Activated naive CD8-positive, alpha-beta T cell (primary cell): ENCODE measurements around the gene BPNT1.
"Not testable (repeated sequence)": the region's sequence is repeated elsewhere in the genome, so short reads cannot be mapped to it uniquely, and the experiment has no call there.

Experiments used
- H3K27ac Mint-ChIP-seq: one replicate; pipeline ENCODE4 v1.8.0; 2021; ENCODE audit warnings: mixed read lengths
- H3K27me3 Mint-ChIP-seq: one replicate; pipeline ENCODE4 v1.8.0; 2021; ENCODE audit warnings: mixed read lengths
- H3K36me3 Mint-ChIP-seq: one replicate; pipeline ENCODE4 v1.8.0; 2021; ENCODE audit warnings: mixed read lengths
- H3K4me1 Mint-ChIP-seq: one replicate; pipeline ENCODE4 v1.8.0; 2021; ENCODE audit warnings: low read depth, mixed read lengths
- H3K4me3 Mint-ChIP-seq: one replicate; pipeline ENCODE4 v1.8.0; 2021; ENCODE audit warnings: mild to moderate bottlenecking, mixed read lengths
- H3K9me3 Mint-ChIP-seq: one replicate; pipeline ENCODE4 v1.8.0; 2021; ENCODE audit warnings: low read depth, mixed read lengths

Gene BPNT1

DNA sequence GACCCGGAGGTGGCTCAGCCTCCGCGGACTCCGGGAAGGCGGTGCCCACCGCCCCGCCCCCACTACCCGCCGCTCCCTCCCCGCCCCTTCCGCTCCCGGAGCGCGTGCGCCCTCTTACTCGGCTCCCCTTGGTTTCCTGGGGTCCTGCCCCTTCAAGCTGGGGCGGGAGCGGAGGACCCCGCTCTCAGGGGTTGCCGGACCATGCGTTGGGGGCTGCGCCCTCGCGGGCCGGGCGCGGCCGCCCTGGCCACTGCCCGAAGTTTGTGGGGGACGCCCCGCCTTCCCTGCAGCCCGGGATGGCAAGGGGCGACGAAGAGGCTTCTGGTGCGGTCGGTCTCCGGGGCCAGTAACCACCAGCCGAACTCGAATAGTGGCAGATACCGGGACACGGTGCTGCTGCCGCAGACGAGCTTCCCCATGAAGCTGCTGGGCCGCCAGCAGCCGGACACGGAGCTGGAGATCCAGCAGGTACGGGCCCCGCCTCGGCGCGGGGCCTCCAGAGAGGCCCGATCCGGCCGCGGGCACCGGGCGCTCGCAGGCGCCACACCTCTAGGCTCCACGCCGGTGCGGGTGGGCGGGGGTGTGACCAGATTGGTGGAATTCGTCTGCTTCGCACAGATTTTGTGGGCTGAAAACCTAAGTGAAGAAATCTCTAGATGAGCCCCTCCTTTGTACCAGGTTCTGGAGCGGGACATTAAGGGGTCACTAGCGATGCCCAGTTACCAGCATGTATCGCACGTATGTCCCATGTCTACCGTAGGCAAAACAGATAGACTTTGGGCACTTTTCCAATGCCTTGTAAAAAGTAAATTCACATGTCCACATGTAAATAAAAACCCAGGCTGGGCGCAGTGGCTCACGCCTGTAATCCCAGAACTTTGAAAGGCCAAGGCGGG is 4.7 kb upstream of the BPNT1 start, which contains the start of gene IARS2:
IARS2 (plus strand) TSS at position 117 of the 896 bp plus-strand sequence; CDS start at position 202, 85 bp downstream.
- Mint-ChIP-seq H3K36me3 (peaks cover 4% of the 10 kb centered on the region), H3K27me3 (no peaks in the 10 kb centered on the region), H3K4me1 (peaks cover 34% of the 10 kb centered on the region), H3K9me3 (no peaks in the 10 kb centered on the region), H3K4me3 (peak within 1 kb of the TSS; percentile 84), H3K27ac (peak within 1 kb of the TSS; percentile 16)

DNA sequence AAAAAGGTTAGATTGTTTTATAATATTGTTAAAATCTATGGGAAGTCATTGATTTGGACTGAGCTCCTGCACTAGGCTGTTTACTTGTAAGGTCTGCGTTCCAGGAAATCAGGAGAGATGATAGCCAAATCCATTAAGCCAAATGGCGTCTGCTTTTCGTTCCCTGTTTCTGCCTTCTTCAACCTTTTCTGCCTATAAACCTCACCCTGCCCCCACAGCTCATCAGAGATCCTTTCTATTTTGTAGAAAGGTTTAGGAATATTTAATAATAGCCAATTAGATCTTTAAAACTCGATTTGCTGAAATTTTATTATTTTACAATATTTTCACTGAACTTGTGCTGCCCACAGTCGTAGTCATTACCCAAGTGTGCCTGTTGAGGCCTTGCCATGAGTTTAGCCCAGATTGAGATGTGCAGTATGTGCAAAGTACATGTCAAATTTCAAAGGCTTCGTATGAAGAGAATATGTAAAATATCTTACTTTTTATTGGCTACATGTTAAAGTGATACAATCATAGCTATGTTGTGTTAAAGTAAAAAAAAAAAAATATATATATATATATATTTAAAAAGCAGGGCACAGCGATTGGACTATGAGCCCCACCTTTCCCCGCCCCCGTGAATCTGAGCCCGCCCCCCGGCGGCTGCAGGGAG is 3.9 kb upstream of the BPNT1 start:
- Mint-ChIP-seq H3K4me3 (no peak overlapping the region), H3K9me3 (no peaks in the 10 kb centered on the region), H3K36me3 (peaks cover 4% of the 10 kb centered on the region), H3K4me1 (peaks cover 34% of the 10 kb centered on the region), H3K27me3 (no peaks in the 10 kb centered on the region), H3K27ac (no peak overlapping the region)

DNA sequence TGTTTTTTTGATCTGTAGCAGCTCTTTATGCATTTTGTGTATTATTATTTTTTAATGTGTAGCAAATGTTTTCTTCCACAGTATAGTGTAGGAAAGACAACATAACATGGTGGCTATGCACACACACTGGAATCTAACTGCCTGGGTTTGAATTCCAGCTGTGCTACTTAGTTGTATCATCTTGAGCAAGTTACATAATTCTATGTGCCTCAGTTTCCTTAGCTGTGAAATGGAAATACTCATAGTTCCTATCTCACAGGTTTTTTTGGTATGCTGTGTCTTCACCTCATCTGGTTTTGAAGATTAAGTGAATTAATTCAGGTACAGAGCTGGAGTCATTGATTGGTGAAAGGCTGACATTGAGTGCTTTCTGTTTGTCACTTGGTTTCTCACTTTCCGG is 3.1 kb upstream of the BPNT1 start:
- H3K9me3 Mint-ChIP-seq = no peaks in the 10 kb centered on the region
- H3K4me3 Mint-ChIP-seq = peak overlapping the region; percentile 9
- H3K27me3 Mint-ChIP-seq = no peaks in the 10 kb centered on the region
- peaks cover 28% of the 10 kb centered on the region for H3K4me1 Mint-ChIP-seq
- H3K27ac Mint-ChIP-seq = no peak overlapping the region
- no peaks in the 10 kb centered on the region for H3K36me3 Mint-ChIP-seq

DNA sequence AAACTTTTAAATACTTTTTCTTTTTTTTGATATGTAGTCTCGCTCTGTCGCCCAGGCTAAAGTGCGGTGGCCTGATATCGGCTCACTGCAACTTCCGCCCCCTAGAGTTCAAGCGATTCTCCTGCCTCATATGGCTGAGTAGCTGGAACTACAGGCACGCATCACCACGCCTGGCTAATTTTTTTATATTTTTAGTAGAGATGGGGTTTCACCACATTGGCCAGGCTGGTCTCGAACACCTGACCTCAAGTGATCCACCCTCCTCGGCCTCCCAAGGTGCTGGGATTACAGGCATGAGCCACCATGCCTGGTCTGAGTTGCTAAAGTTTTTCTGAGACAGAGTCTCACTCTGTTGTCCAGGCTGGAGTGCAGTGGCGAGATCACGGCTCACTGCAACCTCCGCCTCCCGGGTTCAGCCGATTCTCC is 3.3 kb downstream of the BPNT1 start:
- not testable (repeated sequence) for H3K36me3 Mint-ChIP-seq, H3K27ac Mint-ChIP-seq, H3K4me3 Mint-ChIP-seq, H3K9me3 Mint-ChIP-seq, H3K27me3 Mint-ChIP-seq, H3K4me1 Mint-ChIP-seq

DNA sequence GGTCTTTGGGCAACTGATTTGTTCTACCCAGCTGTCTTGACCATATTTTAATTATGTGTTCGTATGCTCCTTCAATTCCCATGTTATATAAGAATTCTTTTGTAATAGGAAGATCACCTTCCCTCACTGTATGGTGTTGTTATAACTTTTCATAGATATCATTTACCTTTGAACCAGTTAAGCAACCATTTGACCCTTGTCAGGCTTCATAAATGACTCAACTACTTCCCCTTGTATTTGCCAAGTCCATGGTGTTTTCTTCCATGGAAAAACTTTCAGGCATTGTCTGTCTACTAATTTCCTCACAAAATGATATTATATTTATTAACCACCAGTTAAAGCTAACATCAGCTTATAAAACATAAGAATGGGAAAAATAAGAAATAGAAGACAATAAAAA is 5.1 kb downstream of the BPNT1 start:
- H3K9me3 Mint-ChIP-seq = no peaks in the 10 kb centered on the region
- no peaks in the 10 kb centered on the region for H3K27me3 Mint-ChIP-seq
- H3K4me1 Mint-ChIP-seq = peaks cover 2% of the 10 kb centered on the region
- H3K36me3 Mint-ChIP-seq = peaks cover 11% of the 10 kb centered on the region
- no peak overlapping the region for H3K4me3 Mint-ChIP-seq
- no peak overlapping the region for H3K27ac Mint-ChIP-seq

DNA sequence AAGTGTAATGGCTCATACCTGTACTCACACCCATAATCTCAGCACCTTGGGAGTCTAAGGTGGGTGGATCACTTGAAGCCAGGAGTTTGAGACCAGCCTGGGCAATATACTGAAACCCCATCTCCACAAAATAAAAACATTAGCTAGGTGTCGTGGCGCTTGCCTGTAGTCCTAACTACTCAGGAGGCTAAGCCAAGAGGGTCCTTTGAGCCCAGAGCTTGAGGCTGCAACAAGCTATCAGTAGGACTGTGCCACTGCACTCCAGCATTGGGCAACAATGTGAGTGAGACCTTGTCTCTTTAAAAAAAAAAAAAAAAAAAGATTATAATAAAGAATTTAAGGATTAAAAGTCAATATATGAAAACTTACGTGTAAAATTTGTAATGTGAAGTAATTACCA is 11.7 kb downstream of the BPNT1 start:
- no peak overlapping the region for H3K4me3 Mint-ChIP-seq
- no peaks in the 10 kb centered on the region for H3K27me3 Mint-ChIP-seq
- H3K4me1 Mint-ChIP-seq = no peaks in the 10 kb centered on the region
- no peaks in the 10 kb centered on the region for H3K9me3 Mint-ChIP-seq
- H3K27ac Mint-ChIP-seq = no peak overlapping the region
- H3K36me3 Mint-ChIP-seq = peaks cover 22% of the 10 kb centered on the region

DNA sequence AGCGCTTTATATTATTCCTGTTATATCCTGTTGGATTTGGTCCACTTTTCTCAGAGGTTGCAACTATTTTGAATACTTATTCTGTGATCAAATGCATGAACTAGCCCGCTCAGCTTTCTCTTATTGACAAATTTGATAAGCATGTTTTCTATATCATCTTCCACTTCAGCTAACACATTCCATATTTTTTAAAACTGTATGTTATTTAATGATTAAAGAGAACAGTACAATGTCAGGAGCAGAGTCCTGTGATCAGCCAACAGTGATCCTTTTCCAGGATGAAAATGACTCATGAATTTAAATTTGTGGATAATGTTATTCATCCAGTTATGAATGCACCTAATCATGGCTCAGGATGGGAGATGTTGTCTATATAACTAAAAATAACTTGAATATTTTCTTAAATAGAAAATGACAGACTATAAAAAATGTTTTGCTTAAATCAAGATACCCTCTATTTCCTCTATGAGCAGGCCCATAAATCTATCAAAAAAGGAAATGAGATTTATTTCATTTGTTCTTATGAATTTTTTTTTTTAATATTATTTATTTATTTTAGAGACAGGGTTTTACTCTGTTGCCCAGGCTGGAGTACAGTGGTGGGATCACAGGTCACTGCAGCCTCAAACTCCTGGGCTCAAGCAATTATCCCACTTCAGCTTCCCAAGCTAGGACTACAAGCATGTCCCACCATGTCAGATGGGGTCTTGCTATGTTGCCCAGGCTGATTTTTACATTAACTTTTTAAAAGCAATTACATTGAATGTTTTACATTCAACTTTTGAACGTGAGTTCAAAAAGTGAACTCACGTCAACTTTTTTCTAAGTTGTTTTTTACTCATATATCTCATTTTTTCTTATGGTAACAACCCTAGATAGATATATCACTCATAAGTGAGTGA is 12.5 kb downstream of the BPNT1 start:
- Mint-ChIP-seq H3K36me3 (peaks cover 26% of the 10 kb centered on the region), H3K9me3 (no peaks in the 10 kb centered on the region)

DNA sequence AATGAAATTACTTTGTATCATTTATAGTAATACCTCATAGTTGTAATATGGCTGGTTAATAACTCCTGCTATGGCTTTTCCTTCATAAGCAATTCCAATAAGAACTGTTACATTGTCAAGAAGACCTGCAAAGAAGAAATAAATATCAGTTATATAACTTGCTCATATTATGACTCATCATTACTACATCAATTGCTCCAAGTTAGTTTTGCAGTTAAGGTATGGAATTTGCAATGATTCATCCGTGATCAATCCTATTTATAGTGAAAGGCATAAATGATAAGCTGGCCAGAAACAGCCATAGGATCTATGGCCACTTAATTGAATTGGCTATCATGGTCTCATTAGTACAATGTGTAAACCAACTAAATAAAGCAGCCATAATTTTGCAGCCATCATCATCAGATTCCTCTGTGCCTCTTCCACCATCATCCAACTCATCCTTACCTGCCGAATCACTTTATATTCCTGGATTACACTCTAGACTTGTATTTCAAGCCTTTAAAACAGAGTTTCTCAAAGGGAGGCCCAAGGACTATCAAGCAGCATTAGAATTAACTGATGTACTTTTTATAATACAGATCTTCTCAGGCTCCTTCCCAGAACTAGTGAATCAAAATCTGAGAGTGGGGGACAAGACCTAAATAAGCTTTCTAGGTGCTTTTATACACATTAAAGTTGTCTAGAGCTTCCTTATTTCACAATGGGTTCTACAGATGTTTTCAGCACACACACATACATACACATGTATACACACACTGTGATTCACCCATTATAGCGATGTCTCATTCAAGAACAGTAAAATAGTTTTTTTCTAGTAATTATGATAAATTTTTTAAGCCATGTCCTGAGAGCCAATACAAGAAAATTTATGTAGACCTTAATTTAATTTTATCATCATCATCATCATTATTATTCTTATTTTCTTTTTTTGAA is 22.1 kb downstream of the BPNT1 start:
- Mint-ChIP-seq H3K27me3 (no peaks in the 10 kb centered on the region), H3K4me3 (no peak overlapping the region), H3K4me1 (no peaks in the 10 kb centered on the region), H3K27ac (no peak overlapping the region), H3K9me3 (no peaks in the 10 kb centered on the region), H3K36me3 (peaks cover 15% of the 10 kb centered on the region)

More for the DNA sequence above, 12.5 kb downstream of the BPNT1 start:
- Mint-ChIP-seq H3K27ac (no peak overlapping the region), H3K4me1 (no peaks in the 10 kb centered on the region), H3K4me3 (no peak overlapping the region), H3K27me3 (no peaks in the 10 kb centered on the region)

DNA sequence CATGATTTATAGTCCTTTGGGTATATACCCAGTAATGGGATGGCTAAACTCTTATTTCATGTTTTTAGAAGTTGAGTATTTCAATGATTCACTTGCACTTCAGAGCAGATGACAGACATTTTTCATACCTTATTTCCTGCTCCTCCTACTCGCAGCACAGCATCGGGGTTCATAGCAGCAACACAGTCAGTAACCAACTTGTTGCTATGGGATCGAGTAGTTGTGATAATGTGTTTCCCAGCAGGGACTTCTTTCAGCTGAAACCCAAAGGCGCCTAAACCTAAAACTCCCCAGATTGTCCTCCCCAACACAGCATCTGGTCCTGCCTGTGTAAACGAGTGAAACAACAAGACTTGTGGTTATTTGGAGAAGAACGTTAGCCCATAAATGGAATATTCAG is 27.0 kb downstream of the BPNT1 start:
- Mint-ChIP-seq H3K36me3 (peaks cover 11% of the 10 kb centered on the region), H3K4me1 (no peaks in the 10 kb centered on the region), H3K27ac (no peak overlapping the region), H3K4me3 (no peak overlapping the region), H3K9me3 (no peaks in the 10 kb centered on the region), H3K27me3 (no peaks in the 10 kb centered on the region)

DNA sequence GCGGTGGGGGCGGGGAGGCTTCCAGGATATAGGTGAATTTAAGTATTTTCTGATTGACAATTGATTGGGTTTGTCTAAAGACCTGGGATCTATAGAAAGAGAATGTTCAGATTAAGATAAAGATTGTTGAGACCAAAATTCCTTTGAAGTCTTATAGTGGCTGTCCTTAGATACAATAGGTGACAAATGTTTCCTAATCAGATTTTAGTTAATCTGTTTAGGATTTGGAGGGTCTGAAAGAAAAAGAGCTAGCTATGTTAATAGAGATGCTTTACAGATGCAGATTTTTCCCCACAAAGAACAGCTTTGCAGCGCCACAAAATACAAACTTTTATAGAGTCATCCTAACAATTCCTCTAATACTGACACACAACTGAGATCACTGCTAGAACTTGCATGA is 28.7 kb downstream of the BPNT1 start:
- no peaks in the 10 kb centered on the region for H3K9me3 Mint-ChIP-seq
- H3K4me1 Mint-ChIP-seq = no peaks in the 10 kb centered on the region
- no peaks in the 10 kb centered on the region for H3K27me3 Mint-ChIP-seq
- H3K36me3 Mint-ChIP-seq = peaks cover 11% of the 10 kb centered on the region
- no peak overlapping the region for H3K27ac Mint-ChIP-seq
- H3K4me3 Mint-ChIP-seq = no peak overlapping the region

DNA sequence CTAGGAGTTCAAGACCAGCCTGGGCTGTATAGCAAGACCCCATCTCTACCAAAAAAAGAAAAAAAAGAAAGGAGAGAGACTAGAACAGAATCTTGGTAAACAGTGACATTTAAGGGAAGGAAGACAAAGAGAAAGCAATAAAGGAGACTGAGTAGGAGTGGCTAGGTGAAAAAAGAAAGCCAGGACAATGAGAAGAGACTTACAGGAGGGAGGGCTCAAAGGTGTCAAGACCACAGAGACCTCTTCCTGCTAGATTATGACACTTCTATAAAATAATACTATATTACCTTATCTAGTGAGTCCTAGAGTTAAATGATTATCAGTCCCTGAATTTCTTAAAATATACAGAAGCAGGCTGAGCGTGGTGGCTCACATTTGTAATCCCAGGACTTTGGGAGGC is 33.2 kb downstream of the BPNT1 start:
- Mint-ChIP-seq H3K27ac (peak overlapping the region; percentile 3), H3K36me3 (peaks cover 3% of the 10 kb centered on the region), H3K9me3 (no peaks in the 10 kb centered on the region), H3K27me3 (no peaks in the 10 kb centered on the region), H3K4me3 (no peak overlapping the region), H3K4me1 (no peaks in the 10 kb centered on the region)

DNA sequence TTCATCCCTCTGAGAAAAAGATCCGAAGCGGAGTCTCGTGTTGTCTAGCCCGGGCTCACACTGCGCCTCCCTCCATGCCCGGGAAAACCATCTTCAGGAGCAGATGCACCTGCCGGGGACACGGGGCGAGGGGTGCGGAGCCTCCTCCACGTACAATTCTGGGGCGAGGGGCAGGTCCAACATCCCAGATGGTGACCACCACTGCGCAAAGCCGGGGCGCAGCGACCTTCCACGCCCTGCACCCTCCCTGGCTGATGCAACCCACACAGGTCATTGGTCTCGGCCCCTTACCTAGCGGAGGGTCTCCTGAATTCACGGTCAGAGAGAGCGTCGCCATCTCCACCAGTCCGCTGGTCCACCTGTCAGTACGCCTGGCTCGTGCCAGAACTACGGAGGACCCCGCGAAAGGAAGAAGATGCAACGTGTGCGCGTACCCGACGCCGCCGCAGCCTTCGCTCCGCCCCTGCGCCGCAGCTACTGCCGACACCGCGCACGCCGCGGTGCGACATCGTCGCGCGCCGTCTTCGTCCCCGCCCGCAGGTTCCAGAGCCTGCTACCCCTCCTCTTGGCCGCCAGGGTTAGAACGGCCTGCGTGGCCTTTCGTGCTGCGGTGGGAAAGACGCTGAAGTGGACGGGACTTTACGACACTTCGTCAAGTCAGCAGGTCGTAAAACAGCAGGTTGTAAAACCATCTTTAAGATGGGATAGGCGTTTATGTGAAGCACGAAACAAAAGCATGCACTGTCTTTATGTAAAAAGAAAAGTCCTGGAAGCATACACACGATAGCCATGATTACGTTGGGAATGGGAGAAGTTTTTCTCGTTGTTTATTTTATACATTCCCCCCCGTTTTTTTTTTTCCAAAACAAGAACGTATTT is 43.3 kb downstream of the BPNT1 start, which contains the start of gene EPRS1:
EPRS1 (minus strand) TSS at position 454 of the 879 bp plus-strand sequence; CDS start at position 337, 117 bp downstream.
- peak within 1 kb of the TSS; percentile 100 for H3K4me3 Mint-ChIP-seq
- peaks cover 33% of the 10 kb centered on the region for H3K4me1 Mint-ChIP-seq
- H3K9me3 Mint-ChIP-seq = no peaks in the 10 kb centered on the region
- peak within 1 kb of the TSS; percentile 99 for H3K27ac Mint-ChIP-seq
- peaks cover 5% of the 10 kb centered on the region for H3K36me3 Mint-ChIP-seq
- no peaks in the 10 kb centered on the region for H3K27me3 Mint-ChIP-seq

DNA sequence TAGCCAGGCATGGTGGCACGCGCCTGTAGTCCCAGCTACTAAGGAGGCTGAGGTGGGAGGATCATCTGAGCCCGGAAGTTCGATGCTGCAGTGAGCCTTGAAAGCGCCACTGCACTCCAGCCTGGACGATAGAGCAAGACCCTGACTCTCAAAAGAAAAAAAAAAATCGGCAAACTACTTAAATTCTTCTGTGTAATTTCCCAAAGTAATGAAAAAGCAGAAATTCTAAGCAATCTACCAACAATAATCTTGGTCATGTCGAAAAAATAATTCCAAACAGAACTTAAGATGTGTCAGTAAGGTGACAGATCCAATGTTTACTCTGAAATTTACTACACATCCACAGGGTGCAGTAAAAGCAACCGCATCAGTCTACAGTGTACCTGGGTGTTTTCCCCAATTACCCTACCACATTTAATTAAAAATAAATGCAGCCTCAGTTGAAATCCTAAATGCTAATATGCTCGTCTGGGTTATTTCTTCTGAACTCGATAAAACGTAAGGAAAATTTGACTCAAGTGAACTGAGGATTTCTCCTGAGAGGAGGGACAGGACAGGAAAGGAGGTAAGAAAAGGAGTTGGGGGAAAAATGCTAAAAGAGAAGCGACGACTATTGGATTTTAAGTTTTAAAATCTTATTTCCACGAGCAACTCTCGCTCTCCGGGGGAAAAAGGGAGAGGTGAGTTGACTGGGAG is 44.1 kb downstream of the BPNT1 start:
- Mint-ChIP-seq H3K4me1 (peaks cover 33% of the 10 kb centered on the region), H3K27ac (peak overlapping the region; percentile 99), H3K36me3 (peaks cover 5% of the 10 kb centered on the region), H3K27me3 (no peaks in the 10 kb centered on the region), H3K4me3 (peak overlapping the region; percentile 100), H3K9me3 (no peaks in the 10 kb centered on the region)
